K562 (cell line): ENCODE data around the gene TMPRSS11E. TPM values are rescaled to one million over a fixed set of nuclear protein-coding genes. Genes with fewer than 3 reads are reported as not detected.

Experiments
- ATAC-seq: fragments of 200-7000 bp; cut with Tn5 transposase; 3 replicates; pipeline ENCODE4 v1.9.1; 2020; ENCODE audit warnings: moderate library complexity
- BruUV-seq: library from RNA; stranded (reverse); fragments of 400-500 nt; replicated peaks from 2 replicates; lab custom pipeline; 2021; lab: Mats Ljungman, UMichigan
- CTCF ChIA-PET: fragments of 300-600 bp; formaldehyde crosslinking; extraction: SDS; loops from one replicate; lab custom pipeline; 2021; ENCODE audit warnings: low intra/inter-chr PET ratio; lab: Yijun Ruan, JAX
- POLR2A ChIA-PET: fragments of 300-600, 350-650 bp; sonication (Branson Sonifier 250); formaldehyde crosslinking; extraction: SDS; loops from one replicate; lab custom pipeline; 2021; ENCODE audit warnings: antibody characterized with exemption, inconsistent platforms; lab: Yijun Ruan, JAX
- DNase-seq, 4 experiments: peaks; one replicate each; pipeline versions ENCODE4 v3.0.0 to v3.0.0-alpha.2; 2011 to 2018; ENCODE audit warnings: low spot score in 3 of 4, mixed read lengths in 3 of 4; ENCODE audit errors: extremely low read depth in 1 of 4
- FAIRE-seq: peaks from 2 replicates; lab custom pipeline; 2011; peaks lifted over from hg19 to GRCh38; lab: Jason Lieb, UNC
- H2AFZ ChIP-seq: 2 replicates; pipeline ENCODE4 v1.6.0; 2011; ENCODE audit warnings: low read depth, low read length, control low read depth, inconsistent platforms
- H3K27ac ChIP-seq: fragments of 200-600 bp; 3 replicates; pipeline ENCODE4 v1.8.0; 2011; ENCODE audit warnings: low read depth, mild to moderate bottlenecking, control low read depth, inconsistent platforms, low read length, moderate library complexity, mixed read lengths; ENCODE audit errors: extremely low read depth
- H3K27me3 ChIP-seq, 2 experiments: fragments of 300-600 bp in 1 of 2; 2 replicates in 1 of 2; 3 replicates in 1 of 2; pipeline versions ENCODE4 v1.6.0 to v1.8.0; 2011; ENCODE audit warnings: inconsistent platforms in 2 of 2, low read length in 2 of 2, mild to moderate bottlenecking in 1 of 2, mixed read lengths in 1 of 2, moderate library complexity in 1 of 2; ENCODE audit not compliant: control insufficient read depth in 2 of 2, insufficient read depth in 2 of 2
- H3K36me3 ChIP-seq: fragments of 300-600 bp; 3 replicates; pipeline ENCODE4 v1.8.0; 2011; ENCODE audit warnings: mild to moderate bottlenecking, low read length, inconsistent platforms; ENCODE audit not compliant: control insufficient read depth, insufficient read depth
- H3K4me1 ChIP-seq, 2 experiments: fragments of 200-600 bp in 1 of 2; replicated peaks in 1 of 2; 2 replicates in 1 of 2; 3 replicates in 1 of 2; pipeline versions ENCODE4 v1.5.1 to v1.8.0; 2011; ENCODE audit warnings: inconsistent platforms in 2 of 2, low read length in 2 of 2, mild to moderate bottlenecking in 1 of 2, mixed read lengths in 1 of 2, moderate library complexity in 1 of 2; ENCODE audit not compliant: control insufficient read depth in 2 of 2, insufficient read depth in 2 of 2
- H3K4me2 ChIP-seq: 2 replicates; pipeline ENCODE4 v1.6.1; 2011; ENCODE audit warnings: low read length, control low read depth, inconsistent platforms, mixed read lengths; ENCODE audit not compliant: insufficient read depth
- H3K4me3 ChIP-seq: fragments of 200-600 bp; sonication (generic), shearing (Covaris generic); 2 replicates; pipeline ENCODE4 v1.5.1; 2016; ENCODE audit warnings: control low read depth, inconsistent platforms
- H3K79me2 ChIP-seq: fragments of 200-600 bp; 3 replicates; pipeline ENCODE4 v1.8.0; 2011; ENCODE audit warnings: low read length, inconsistent platforms; ENCODE audit not compliant: control insufficient read depth, insufficient read depth
- H3K9ac ChIP-seq, 2 experiments: 2 replicates each; pipeline versions ENCODE4 v1.6.0 to v1.6.1; 2011; ENCODE audit warnings: low read depth in 2 of 2, low read length in 2 of 2, control low read depth in 1 of 2, inconsistent platforms in 1 of 2, mild to moderate bottlenecking in 1 of 2, mixed read lengths in 1 of 2; ENCODE audit not compliant: insufficient read depth in 1 of 2
- H3K9me1 ChIP-seq: one replicate; pipeline ENCODE4 v1.6.0; 2011; ENCODE audit warnings: inconsistent platforms, mild to moderate bottlenecking, low read length, moderate library complexity; ENCODE audit not compliant: control insufficient read depth, insufficient read depth
- H3K9me3 ChIP-seq: replicated peaks from 2 replicates; pipeline ENCODE4 v1.5.1; 2011; ENCODE audit warnings: low read depth, low read length, inconsistent platforms; ENCODE audit not compliant: control insufficient read depth, insufficient read depth
- H4K20me1 ChIP-seq: replicated peaks from 2 replicates; pipeline ENCODE4 v1.6.1; 2011; ENCODE audit warnings: low read length, inconsistent platforms, mixed read lengths; ENCODE audit not compliant: control insufficient read depth, insufficient read depth
- ARID3A ChIP-seq: IDR thresholded peaks from 2 replicates; pipeline ENCODE4 v1.6.1; 2012; ENCODE audit warnings: low read depth, low read length, improper control_type of control experiment, borderline replicate concordance
- C11orf30 ChIP-seq: fragments of 450-650 bp; IDR thresholded peaks from 2 replicates; pipeline ENCODE4 v1.6.1; 2016; ENCODE audit warnings: low read depth, mild to moderate bottlenecking
- CBFB ChIP-seq: sonication (generic); formaldehyde crosslinking; IDR thresholded peaks from 2 replicates; pipeline ENCODE4 v1.4.0; 2020; ENCODE audit warnings: mild to moderate bottlenecking, missing genetic modification reagents
- HNRNPH1 ChIP-seq: fragments of 200-400 bp; formaldehyde crosslinking; optimal IDR thresholded peaks from 2 replicates; pipeline ENCODE3; 2017; ENCODE audit warnings: low read depth, mild to moderate bottlenecking, low read length, moderate library complexity
- IRF1 ChIP-seq: sonication (generic); formaldehyde crosslinking; IDR thresholded peaks from 2 replicates; pipeline ENCODE4 v1.8.0; 2022; ENCODE audit warnings: missing genetic modification reagents, mild to moderate bottlenecking, borderline replicate concordance
- MYBL2 ChIP-seq, 2 experiments: fragments of 450-650 bp in 1 of 2; sonication (generic) in 1 of 2; formaldehyde crosslinking in 1 of 2; IDR thresholded peaks; 2 replicates each; pipeline versions ENCODE4 v1.6.1 to v1.8.1; 2017 to 2022; ENCODE audit warnings: borderline replicate concordance in 1 of 2, inconsistent platforms in 1 of 2, low read depth in 1 of 2, mild to moderate bottlenecking in 1 of 2, missing genetic modification reagents in 1 of 2, moderate library complexity in 1 of 2
- RBM34 ChIP-seq: fragments of 200-400 bp; formaldehyde crosslinking; IDR thresholded peaks from 2 replicates; pipeline ENCODE4 v1.6.1; 2018; ENCODE audit warnings: low read length, borderline replicate concordance; ENCODE audit not compliant: insufficient read depth
- ZNF407 ChIP-seq: fragments of 450-650 bp; IDR thresholded peaks from 2 replicates; pipeline ENCODE4 v1.6.1; 2016; ENCODE audit warnings: low read depth
- WGBS: fragments of 100-300 bp; shearing (Covaris generic); methylation state at CpG from one replicate; pipeline ENCODE4 v1.1.6; 2016; ENCODE audit warnings: low coverage, mixed read lengths; ENCODE audit not compliant: insufficient coverage; ENCODE audit errors: missing lambda C conversion rate; 5-methylcytosine and 5-hydroxymethylcytosine counted together
- in situ Hi-C: fragments of 300-500 bp; cut with MboI; formaldehyde crosslinking; loops from 4 replicates; pipeline ENCODE4 v1.15.0; 2018; ENCODE audit warnings: inconsistent platforms, mixed read lengths
- intact Hi-C: fragments of 100-400 bp; cut with micrococcal nuclease; formaldehyde crosslinking; loops from 2 replicates; pipeline ENCODE4 v1.14.2; 2022
- polyA plus RNA-seq, 8 experiments: library from polyadenylated mRNA; depleted of rRNA in 4 of 8; stranded (reverse) in 5 of 8; unstranded in 3 of 8; fragments of >200 nt; fragmentation: Nextera tagmentation in 2 of 8; fragmentation: Illumina TruSeq in 1 of 8; extraction: Ambion mirVana in 2 of 8; extraction: Trizol in 1 of 8; gene quantifications; 2 replicates each; pipeline versions ENCODE4 v1.2.1 to v1.2.3, GENCODE V29; 2011 to 2014; ENCODE audit warnings: inconsistent platforms in 1 of 8, missing spikeins in 1 of 8
- total RNA-seq, 7 experiments: library from RNA; depleted of rRNA in 6 of 7; stranded (reverse); fragments of >200 nt in 6 of 7; fragmentation: Illumina TruSeq in 2 of 7; extraction: Trizol in 2 of 7; gene quantifications; 2 replicates each; pipeline versions ENCODE4 v1.2.1 to v1.2.3, GENCODE V29; 2011 to 2021; ENCODE audit warnings: low replicate concordance in 1 of 7

TMPRSS11E gene
- total and polyA plus RNA-seq, 9 of the 15 experiments (the other 6 are each of a cell fraction or from before 2014, with no cell fraction given), result not detected

DNA sequence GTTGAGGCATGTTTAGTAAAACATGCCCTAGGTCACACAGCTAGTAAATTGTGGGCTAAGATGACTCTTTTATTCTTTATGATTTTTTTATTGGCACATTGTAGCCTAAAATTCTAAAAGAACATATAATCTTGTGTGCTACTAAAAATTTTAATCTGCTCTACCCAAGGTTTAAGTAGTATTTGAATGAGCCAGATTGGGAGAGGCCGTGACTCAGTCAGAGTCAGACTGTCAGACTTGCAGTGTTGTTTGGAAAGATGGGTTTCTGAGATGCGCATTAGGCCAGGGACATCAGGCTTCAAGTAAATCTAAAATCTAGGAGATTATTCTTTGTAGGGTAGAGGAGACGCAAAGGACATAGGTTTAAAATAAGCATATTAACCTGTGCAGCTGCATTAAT lies 30.7 kb upstream of the TMPRSS11E start:
- BruUV-seq, result no TSS peak
- no peaks in the 10 kb centered on the region for H3K36me3 ChIP-seq
- no peak overlapping the region for H2AFZ ChIP-seq
- no peak for FAIRE-seq
- no peak overlapping the region for H3K4me2 ChIP-seq
- intact Hi-C loops (no loop called here), in situ Hi-C loops (no loop called here)
- no peak for DNase-seq
- no peak overlapping the region for H3K27ac ChIP-seq
- WGBS, result 6% methylated on average over 3 of the region's 3 CpGs
- ChIA-PET POLR2A (no interaction called here), CTCF (no interaction called here)
- H3K9me1 ChIP-seq, result no peaks in the 10 kb centered on the region
- H3K9me3 ChIP-seq, result no peaks in the 10 kb centered on the region
- H3K4me3 ChIP-seq, result no peak overlapping the region
- no peaks in the 10 kb centered on the region for H3K4me1 ChIP-seq
- no peak overlapping the region for H3K9ac ChIP-seq
- no peaks in the 10 kb centered on the region for H3K79me2 ChIP-seq
- no peaks in the 10 kb centered on the region for H4K20me1 ChIP-seq
- ATAC-seq, result no peak
- no peaks in the 10 kb centered on the region for H3K27me3 ChIP-seq
- TF ChIP-seq HNRNPH1 (no peak), MYBL2 (IDR thresholded peaks at IDR 0.05; ENCODE audit: low read depth) (no peak), MYBL2 (CRISPR knock-in tag; IDR thresholded peaks at IDR 0.05; ENCODE audit: borderline replicate concordance) (no peak), RBM34 (no peak), CBFB (CRISPR knock-in tag) (no peak), ARID3A (no peak), C11orf30 (no peak), IRF1 (CRISPR knock-in tag) (no peak), ZNF407 (no peak)
